Activated CD4-positive, alpha-beta T cell treated with anti-CD3 and anti-CD28 coated beads, Interleukin-2, amount 50 U/mL, for 16 hours (primary cell): ENCODE measurements around the gene TEAD1.
"Not testable (repeated sequence)": the region's sequence is repeated elsewhere in the genome, so short reads cannot be mapped to it uniquely, and the experiment has no call there.

Experiments used
- DNase-seq: peaks from one replicate; pipeline ENCODE4 v3.0.0-alpha.2; 2020

The TEAD1 gene

GRCh38 chr11:12744826-12745502, 70.7 kb downstream of the TEAD1 start:
- no peak for DNase-seq

GRCh38 chr11:12745787-12746186, 71.6 kb downstream of the TEAD1 start:
- no peak for DNase-seq

- no peak for DNase-seq
These were observed 72.4 kb downstream of the TEAD1 start for GRCh38 chr11:12746593-12747097.

GRCh38 chr11:12748561-12748960, 74.3 kb downstream of the TEAD1 start:
- no peak for DNase-seq

GRCh38 chr11:12749442-12749841, 75.2 kb downstream of the TEAD1 start:
- no peak for DNase-seq

- no peak for DNase-seq
These were observed 76.0 kb downstream of the TEAD1 start for GRCh38 chr11:12750181-12750580.

GRCh38 chr11:12752868-12753524, 78.8 kb downstream of the TEAD1 start:
- no peak for DNase-seq

- DNase-seq = no peak
These were observed 79.8 kb downstream of the TEAD1 start for GRCh38 chr11:12754021-12754420.

- DNase-seq = no peak
These were observed 80.5 kb downstream of the TEAD1 start for GRCh38 chr11:12754582-12755234.

GRCh38 chr11:12755510-12756453, 81.6 kb downstream of the TEAD1 start:
- no peak for DNase-seq

GRCh38 chr11:12756454-12756806, 82.2 kb downstream of the TEAD1 start:
- no peak for DNase-seq

GRCh38 chr11:12756867-12757266, 82.6 kb downstream of the TEAD1 start:
- no peak for DNase-seq

- no peak for DNase-seq
These were observed 83.2 kb downstream of the TEAD1 start for GRCh38 chr11:12757416-12757815.

- not testable (repeated sequence) for DNase-seq
These were observed 83.9 kb downstream of the TEAD1 start for GRCh38 chr11:12758117-12758516.

- no peak for DNase-seq
These were observed 86.8 kb downstream of the TEAD1 start for GRCh38 chr11:12761029-12761428.

GRCh38 chr11:12762278-12762677, 88.1 kb downstream of the TEAD1 start:
- no peak for DNase-seq

GRCh38 chr11:12762696-12763324, 88.6 kb downstream of the TEAD1 start:
- DNase-seq = no peak

- no peak for DNase-seq
These were observed 90.1 kb downstream of the TEAD1 start for GRCh38 chr11:12764187-12764914.

- DNase-seq = no peak
These were observed 91.2 kb downstream of the TEAD1 start for GRCh38 chr11:12765428-12765827.

- no peak for DNase-seq
These were observed 92.8 kb downstream of the TEAD1 start for GRCh38 chr11:12767027-12767426.

GRCh38 chr11:12767577-12767976, 93.4 kb downstream of the TEAD1 start:
- no peak for DNase-seq
